Measurements from ENCODE around the gene LPP. TPM values are rescaled to one million over a fixed set of nuclear protein-coding genes. Genes with fewer than 3 reads are reported as not detected.
A peak's percentile ranks its signal among the peaks of the same experiment; 100 is the strongest.

LPP gene
- total and polyA plus RNA-seq, 2 of the 13 experiments (the other 11 are each of a cell fraction or from before 2014, with no cell fraction given) = 19.2 to 29.9 TPM

DNA sequence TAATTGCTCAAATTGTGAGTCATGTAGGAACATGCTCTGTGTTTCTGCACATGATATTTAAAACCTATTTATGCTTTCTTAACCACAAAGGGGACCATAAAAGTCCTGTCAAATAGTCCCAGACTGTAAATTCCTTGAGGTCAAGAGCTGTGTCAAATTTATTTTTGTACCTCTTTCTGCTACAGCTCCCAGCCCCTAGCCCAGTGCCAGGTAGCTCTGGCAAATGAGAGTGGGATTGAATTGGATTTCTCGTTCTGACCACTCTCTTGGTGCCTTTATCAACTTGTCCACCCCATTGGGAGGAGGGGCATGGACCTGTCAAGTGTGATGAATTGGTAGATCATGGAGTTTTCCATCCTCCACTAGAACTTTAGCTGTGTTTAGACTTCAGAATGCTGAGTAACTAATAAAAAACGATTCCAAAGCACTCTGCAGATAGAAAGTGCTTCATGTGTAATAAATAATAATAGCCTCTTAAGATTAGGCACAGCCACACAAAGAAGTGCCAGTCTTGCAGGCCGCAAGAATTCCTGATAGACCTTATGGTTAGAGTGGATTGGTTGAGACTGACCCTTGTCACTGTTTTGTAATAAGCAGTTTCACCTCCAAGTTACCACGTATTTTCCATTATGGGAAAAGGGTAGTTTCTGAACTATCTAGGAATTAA, 120.4 kb downstream of the LPP start:
- Histone ChIP-seq H3K4me3 (replicated peaks in 1 of 3; ENCODE audit: insufficient read depth in 1 of 3, low read depth in 2 of 3, low read length in 3 of 3) (no peak overlapping the region), H3K9me3 (ENCODE audit: low read length) (no peaks in the 10 kb centered on the region), H2AFZ (ENCODE audit: low read length) (no peak overlapping the region), H3K4me2 (ENCODE audit: low read depth, low read length) (no peak overlapping the region), H3K9ac (ENCODE audit: insufficient read depth, low read depth, low read length) (no peak overlapping the region), H4K20me1 (ENCODE audit: insufficient read depth, low read length) (no peaks in the 10 kb centered on the region), H3K4me1 (ENCODE audit: insufficient read depth, low read length) (peaks cover 52% of the 10 kb centered on the region), H3K27me3 (ENCODE audit: control insufficient read depth in 1 of 2, insufficient read depth in 2 of 2, low read length in 2 of 2) (no peaks in the 10 kb centered on the region), H3K36me3 (replicated peaks in 1 of 2; ENCODE audit: control insufficient read depth in 1 of 2, insufficient read depth in 2 of 2, low read length in 2 of 2) (peaks cover 1 to 5% of the 10 kb centered on the region in 2 experiments; a peak in 2 of 5 replicates), H3K27ac (ENCODE audit: extremely low read length, insufficient read depth, low read length) (no peak overlapping the region), H3K79me2 (ENCODE audit: insufficient read depth, low read length) (peaks cover 25% of the 10 kb centered on the region)
- intact Hi-C loops (cut with micrococcal nuclease; ENCODE audit: unreplicated experiment) = no loop called here
- 84% methylated on average over 4 of the region's 4 CpGs for WGBS (ENCODE audit: low lambda C conversion rate)
- DNase-seq (ENCODE audit: low spot score) (no peak), FAIRE-seq (no peak), ATAC-seq (no peak)
- BruUV-seq (replicated peaks) = no TSS peak
- POLR2A ChIA-PET = no interaction called here
- 0 out of 2 replicates have a peak, but pooled peaks have one; percentile 13 for TF ChIP-seq BCL6 (CRISPR knock-in tag; IDR thresholded peaks at IDR 0.05)
- TF ChIP-seq RFX3 (CRISPR knock-in tag; IDR thresholded peaks at IDR 0.05) = no peak
- in situ Hi-C loops (cut with HindIII; ENCODE audit: extremely low pct_ligation_motif_present, low pct_unique_long_range_greater_than_20kb) = no loop called here
- CTCF ChIA-PET (ENCODE audit: low intra/inter-chr PET ratio, low total read pairs) = no interaction called here

- no peaks in the 10 kb centered on the region for H3K9me3 ChIP-seq (ENCODE audit: low read length)
- peaks cover 1 to 3% of the 10 kb centered on the region in 2 experiments; a peak in 3 of 5 replicates for H3K36me3 ChIP-seq (replicated peaks in 1 of 2; ENCODE audit: control insufficient read depth in 1 of 2, insufficient read depth in 2 of 2, low read length in 2 of 2)
- H3K4me1 ChIP-seq (ENCODE audit: insufficient read depth, low read length) = peaks cover 46% of the 10 kb centered on the region
- FAIRE-seq (no peak), ATAC-seq (no peak), DNase-seq (ENCODE audit: low spot score) (no peak)
- H4K20me1 ChIP-seq (ENCODE audit: insufficient read depth, low read length) = no peaks in the 10 kb centered on the region
- no TSS peak for BruUV-seq (replicated peaks)
- H3K27me3 ChIP-seq (ENCODE audit: control insufficient read depth in 1 of 2, insufficient read depth in 2 of 2, low read length in 2 of 2) = no peaks in the 10 kb centered on the region
- POLR2A ChIA-PET = no interaction called here
- WGBS (ENCODE audit: low lambda C conversion rate) = 98% methylated on average over 3 of the region's 3 CpGs
- in situ Hi-C loops (cut with HindIII; ENCODE audit: extremely low pct_ligation_motif_present, low pct_unique_long_range_greater_than_20kb) (no loop called here), intact Hi-C loops (cut with micrococcal nuclease; ENCODE audit: unreplicated experiment) (no loop called here)
- H3K4me3 ChIP-seq (replicated peaks in 1 of 3; ENCODE audit: insufficient read depth in 1 of 3, low read depth in 2 of 3, low read length in 3 of 3) = no peak overlapping the region
- peaks cover 32% of the 10 kb centered on the region for H3K79me2 ChIP-seq (ENCODE audit: insufficient read depth, low read length)
- no peak overlapping the region for H3K4me2 ChIP-seq (ENCODE audit: low read depth, low read length)
- CTCF ChIA-PET (ENCODE audit: low intra/inter-chr PET ratio, low total read pairs) = no interaction called here
- no peak overlapping the region for H2AFZ ChIP-seq (ENCODE audit: low read length)
- no peak overlapping the region for H3K9ac ChIP-seq (ENCODE audit: insufficient read depth, low read depth, low read length)
- H3K27ac ChIP-seq (ENCODE audit: extremely low read length, insufficient read depth, low read length) = no peak overlapping the region
- no peak for TF ChIP-seq ZSCAN21 (CRISPR knock-in tag; IDR thresholded peaks at IDR 0.05; ENCODE audit: borderline replicate concordance)
- no peak for TF ChIP-seq ZNF563 (CRISPR knock-in tag; IDR thresholded peaks at IDR 0.05)
- TF ChIP-seq MAF1 (CRISPR knock-in tag; IDR thresholded peaks at IDR 0.05; ENCODE audit: borderline replicate concordance) = no peak
- TF ChIP-seq RBM22 (optimal IDR thresholded peaks at IDR 0.05; ENCODE audit: low read length) = no peak
- no peak for TF ChIP-seq SALL2 (CRISPR knock-in tag; IDR thresholded peaks at IDR 0.05)
- TF ChIP-seq NONO (IDR thresholded peaks at IDR 0.05) = no peak
- TF ChIP-seq NONO (CRISPR knock-in tag; conservative IDR thresholded peaks at IDR 0.05) = no peak
- no peak for TF ChIP-seq KDM5A (IDR thresholded peaks at IDR 0.05; ENCODE audit: borderline replicate concordance, low read length)
- no peak for TF ChIP-seq GATAD2A (CRISPR knock-in tag; IDR thresholded peaks at IDR 0.05)
- TF ChIP-seq POLR2AphosphoS5 (IDR thresholded peaks at IDR 0.05; ENCODE audit: low read depth, low read length) = no peak
- no peak for TF ChIP-seq KLF12 (CRISPR knock-in tag; IDR thresholded peaks at IDR 0.05; ENCODE audit: borderline replicate concordance)
- TF ChIP-seq PITX1 (CRISPR knock-in tag; IDR thresholded peaks at IDR 0.05) = no peak
- TF ChIP-seq, protein P1, sequence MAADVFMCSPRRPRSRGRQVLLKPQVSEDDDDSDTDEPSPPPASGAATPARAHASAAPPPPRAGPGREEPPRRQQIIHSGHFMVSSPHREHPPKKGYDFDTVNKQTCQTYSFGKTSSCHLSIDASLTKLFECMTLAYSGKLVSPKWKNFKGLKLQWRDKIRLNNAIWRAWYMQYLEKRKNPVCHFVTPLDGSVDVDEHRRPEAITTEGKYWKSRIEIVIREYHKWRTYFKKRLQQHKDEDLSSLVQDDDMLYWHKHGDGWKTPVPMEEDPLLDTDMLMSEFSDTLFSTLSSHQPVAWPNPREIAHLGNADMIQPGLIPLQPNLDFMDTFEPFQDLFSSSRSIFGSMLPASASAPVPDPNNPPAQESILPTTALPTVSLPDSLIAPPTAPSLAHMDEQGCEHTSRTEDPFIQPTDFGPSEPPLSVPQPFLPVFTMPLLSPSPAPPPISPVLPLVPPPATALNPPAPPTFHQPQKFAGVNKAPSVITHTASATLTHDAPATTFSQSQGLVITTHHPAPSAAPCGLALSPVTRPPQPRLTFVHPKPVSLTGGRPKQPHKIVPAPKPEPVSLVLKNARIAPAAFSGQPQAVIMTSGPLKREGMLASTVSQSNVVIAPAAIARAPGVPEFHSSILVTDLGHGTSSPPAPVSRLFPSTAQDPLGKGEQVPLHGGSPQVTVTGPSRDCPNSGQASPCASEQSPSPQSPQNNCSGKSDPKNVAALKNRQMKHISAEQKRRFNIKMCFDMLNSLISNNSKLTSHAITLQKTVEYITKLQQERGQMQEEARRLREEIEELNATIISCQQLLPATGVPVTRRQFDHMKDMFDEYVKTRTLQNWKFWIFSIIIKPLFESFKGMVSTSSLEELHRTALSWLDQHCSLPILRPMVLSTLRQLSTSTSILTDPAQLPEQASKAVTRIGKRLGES (CRISPR knock-in tag; IDR thresholded peaks at IDR 0.05; ENCODE audit: borderline replicate concordance) = no peak
- TF ChIP-seq, protein P2, sequence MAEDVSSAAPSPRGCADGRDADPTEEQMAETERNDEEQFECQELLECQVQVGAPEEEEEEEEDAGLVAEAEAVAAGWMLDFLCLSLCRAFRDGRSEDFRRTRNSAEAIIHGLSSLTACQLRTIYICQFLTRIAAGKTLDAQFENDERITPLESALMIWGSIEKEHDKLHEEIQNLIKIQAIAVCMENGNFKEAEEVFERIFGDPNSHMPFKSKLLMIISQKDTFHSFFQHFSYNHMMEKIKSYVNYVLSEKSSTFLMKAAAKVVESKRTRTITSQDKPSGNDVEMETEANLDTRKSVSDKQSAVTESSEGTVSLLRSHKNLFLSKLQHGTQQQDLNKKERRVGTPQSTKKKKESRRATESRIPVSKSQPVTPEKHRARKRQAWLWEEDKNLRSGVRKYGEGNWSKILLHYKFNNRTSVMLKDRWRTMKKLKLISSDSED (CRISPR knock-in tag; IDR thresholded peaks at IDR 0.05) = no peak
These were observed 122.4 kb downstream of the LPP start for GRCh38 chr3:188276375-188276774.
